AG09319 (cell line): ENCODE data around the gene FLAD1.

ENCODE experiments used
- DNase-seq: peaks from one replicate; pipeline ENCODE4 v3.0.0-alpha.2; 2010; ENCODE audit warnings: low read depth; ENCODE audit errors: extremely low read depth
- TF ChIP-seq, protein P1 (sequence below): IDR thresholded peaks from 2 replicates; pipeline ENCODE4 v1.5.1; 2011; ENCODE audit warnings: low read depth, mild to moderate bottlenecking, inconsistent platforms, low read length, moderate library complexity

Gene FLAD1

DNA sequence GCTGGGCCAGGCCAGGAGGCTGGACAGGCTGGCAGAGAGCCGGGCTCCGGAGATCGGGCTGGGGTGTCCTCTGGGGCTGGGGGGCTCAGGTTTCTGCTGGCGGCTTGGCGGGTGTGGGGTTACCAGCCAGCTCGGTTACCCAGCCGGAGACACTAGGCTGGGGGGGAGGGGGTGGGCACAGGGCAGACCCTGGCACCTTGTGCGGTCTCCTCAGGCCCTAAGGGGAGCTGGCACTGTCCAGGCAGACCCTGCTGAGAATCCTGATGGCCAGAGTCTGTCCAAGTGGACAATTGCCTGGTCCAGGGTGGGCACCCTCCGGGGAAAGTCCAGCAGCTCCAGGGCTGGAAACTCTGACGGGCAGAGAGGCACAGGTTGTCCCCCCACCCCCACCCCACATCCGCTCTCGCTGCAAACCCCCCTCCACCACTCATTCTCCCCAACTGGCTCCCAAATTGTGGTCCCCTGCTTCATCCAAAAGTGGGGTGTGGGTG is 26.1 kb downstream of the FLAD1 start:
- TF ChIP-seq, protein P1, sequence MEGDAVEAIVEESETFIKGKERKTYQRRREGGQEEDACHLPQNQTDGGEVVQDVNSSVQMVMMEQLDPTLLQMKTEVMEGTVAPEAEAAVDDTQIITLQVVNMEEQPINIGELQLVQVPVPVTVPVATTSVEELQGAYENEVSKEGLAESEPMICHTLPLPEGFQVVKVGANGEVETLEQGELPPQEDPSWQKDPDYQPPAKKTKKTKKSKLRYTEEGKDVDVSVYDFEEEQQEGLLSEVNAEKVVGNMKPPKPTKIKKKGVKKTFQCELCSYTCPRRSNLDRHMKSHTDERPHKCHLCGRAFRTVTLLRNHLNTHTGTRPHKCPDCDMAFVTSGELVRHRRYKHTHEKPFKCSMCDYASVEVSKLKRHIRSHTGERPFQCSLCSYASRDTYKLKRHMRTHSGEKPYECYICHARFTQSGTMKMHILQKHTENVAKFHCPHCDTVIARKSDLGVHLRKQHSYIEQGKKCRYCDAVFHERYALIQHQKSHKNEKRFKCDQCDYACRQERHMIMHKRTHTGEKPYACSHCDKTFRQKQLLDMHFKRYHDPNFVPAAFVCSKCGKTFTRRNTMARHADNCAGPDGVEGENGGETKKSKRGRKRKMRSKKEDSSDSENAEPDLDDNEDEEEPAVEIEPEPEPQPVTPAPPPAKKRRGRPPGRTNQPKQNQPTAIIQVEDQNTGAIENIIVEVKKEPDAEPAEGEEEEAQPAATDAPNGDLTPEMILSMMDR = no peak
- DNase-seq = no peak

DNA sequence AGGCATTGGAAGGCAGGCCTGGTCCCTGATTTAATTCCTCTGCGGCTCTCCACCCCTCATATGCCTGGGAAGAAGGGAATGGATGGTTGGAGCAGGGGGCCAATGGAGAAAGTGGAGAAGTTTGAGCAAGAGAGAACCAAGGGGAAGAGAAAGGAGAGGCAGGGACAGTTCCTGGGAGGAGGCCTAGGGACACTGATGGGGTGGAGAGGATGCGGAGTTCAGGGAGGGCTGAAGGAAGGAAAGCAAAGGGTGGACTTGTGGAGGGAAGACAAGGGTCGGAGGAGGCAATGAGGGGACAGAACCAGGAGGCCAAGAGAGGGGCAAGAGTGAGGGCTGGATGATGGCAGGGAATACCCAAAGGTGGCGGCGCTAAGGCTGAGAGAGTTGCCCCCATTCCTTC is 26.6 kb downstream of the FLAD1 start:
- DNase-seq = no peak
- TF ChIP-seq, protein P1 = no peak

DNA sequence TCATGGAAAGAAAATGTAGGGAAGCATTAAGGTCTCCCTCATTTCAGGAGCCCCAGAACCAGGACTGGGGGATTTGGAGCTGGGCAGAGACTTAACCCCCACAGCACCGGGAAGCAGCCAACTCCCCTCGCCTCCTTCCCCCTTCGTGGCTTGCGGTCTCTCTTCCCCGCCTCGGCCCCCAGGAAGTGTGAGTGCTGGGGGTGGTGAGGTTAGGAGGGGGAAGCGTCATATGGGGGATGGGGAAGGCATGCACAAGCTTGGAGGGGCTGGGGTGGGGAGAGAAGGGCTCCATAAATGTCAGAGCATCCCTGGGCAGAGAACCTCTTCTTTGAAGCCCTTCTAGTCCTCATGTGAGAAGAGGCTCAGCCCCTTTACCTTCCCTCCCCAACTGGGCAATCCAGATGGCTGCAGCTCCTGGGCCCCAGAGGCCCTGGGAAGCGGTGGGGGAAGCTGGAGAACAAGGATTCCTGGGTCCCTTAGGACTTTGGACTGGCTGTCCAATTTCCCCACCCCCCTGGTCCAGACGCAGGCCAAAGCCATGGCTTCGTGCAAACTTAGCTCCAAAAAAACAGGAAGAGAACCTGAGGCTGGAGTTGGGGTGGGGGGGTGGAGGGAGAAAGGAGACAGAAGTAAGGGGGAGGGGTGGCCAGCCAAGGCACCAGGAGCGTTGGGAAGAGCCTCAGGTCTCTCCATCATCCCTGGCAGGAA is 27.2 kb downstream of the FLAD1 start:
- TF ChIP-seq, protein P1 = no peak
- no peak for DNase-seq

DNA sequence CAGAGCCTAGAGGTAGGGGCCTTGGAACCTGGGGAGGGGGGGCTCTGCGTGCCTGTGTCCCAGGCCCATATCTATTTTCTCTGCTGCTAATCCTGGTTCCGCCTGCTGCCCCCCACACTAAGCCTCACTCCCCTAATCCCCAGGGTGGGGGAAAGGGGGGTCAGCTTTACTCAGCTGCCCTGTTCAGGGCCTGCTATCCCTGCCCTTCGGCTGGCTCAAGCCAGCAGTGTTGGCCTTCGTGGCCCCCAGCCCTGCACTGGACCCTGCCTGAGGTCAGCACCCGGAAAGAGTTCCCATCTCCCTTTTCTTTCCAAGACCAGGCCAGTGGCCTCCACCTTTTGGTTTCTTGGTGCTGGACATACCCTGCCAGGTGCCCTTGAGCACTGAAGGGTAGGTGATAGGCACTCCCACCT is 27.9 kb downstream of the FLAD1 start:
- no peak for DNase-seq
- TF ChIP-seq, protein P1 = no peak

DNA sequence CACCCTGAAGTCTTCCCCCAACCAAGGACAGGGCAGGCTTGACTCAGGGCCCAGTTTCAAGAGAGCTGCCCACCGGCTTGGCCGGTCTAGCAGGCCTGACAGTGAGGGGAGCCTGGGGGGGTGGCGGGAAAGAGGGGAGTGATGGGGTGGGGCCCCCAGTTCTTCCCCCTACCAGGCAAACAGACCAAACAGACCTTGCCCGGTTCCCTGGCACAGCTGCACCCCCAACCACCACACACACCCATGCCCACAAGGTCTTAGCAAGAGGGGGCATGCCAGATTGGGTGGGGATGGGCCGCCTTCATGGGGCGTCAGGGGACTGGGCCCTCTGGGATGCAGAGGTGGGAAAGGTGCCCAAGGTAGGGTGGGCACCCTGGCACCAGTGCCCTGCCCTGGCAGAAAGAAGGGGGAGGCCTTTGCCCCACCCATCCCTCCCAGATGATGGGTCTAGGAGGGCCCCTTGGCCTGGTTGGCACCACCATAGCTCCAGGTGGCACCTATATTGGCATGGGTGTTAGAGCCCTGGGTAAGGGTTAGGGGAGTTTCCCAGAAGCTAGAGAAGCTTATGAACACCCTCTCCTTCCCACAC is 28.4 kb downstream of the FLAD1 start:
- no peak for DNase-seq
- TF ChIP-seq, protein P1 = no peak

DNA sequence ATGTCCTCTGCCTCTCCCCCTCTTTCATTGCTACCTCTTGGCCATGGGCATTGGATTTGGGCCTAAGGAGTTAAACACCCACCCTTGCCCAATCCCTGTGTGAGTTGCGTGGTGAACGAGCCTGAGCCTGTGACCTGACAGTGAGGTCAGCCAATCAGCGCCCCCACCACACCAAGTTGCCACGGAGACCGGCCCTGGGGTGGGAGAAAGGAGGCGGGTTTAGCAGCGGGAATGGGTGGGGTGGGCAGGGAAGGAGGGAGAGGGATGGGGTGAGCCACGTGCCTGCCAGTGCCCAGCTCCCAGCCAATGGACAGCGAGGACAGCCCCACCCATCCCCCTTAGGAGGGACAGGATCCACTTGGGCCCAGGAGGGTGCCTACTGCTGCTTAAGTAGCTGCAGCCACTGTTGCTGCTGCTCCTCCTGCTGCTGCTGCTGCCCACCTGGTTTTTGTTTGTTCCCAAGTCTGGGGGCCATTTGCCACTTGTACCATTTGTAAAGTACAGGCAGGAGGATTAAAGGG is 28.9 kb downstream of the FLAD1 start:
- DNase-seq = no peak

More for the DNA sequence above, 28.9 kb downstream of the FLAD1 start:
- TF ChIP-seq, protein P1 = no peak
